ENCODE data around the gene RABGGTB. TPM values are rescaled to one million over a fixed set of nuclear protein-coding genes. Genes with fewer than 3 reads are reported as not detected.

The RABGGTB gene
- total RNA-seq, 6 experiments from 2014 or later = 71.4 to 83.2 (median 73.2) TPM

DNA sequence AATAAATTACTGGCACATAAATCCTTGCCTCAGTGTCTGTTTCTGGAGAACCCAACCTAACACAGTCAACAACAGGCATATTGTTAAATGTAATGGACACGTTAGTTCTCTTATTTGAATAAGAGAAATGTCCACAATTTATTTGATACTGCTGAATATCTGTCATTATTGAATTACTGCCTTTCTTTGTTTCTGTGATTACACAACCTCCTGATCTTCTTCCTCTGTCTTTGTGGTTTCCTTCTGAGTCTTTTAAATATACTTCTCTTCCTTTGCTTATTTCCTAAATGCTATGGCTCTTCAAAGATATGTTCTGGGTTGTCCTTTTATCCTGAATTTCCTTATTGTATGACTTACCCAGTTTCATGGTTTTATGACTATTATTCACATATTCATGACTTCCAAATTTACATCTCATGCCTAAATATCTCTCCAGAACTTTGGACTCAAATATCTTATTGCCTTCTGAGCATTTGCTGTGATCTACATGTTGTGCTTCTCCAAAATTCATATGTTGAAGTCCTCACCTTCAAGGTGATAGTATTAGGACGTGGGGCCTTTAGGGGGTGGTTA lies 50.6 kb downstream of the RABGGTB start:
- Mint-ChIP-seq H3K4me3 (no peak overlapping the region), H3K27ac (no peak overlapping the region), H3K4me1 (ENCODE audit: low read depth) (no peaks in the 10 kb centered on the region), H3K36me3 (ENCODE audit: low read depth) (0 out of 2 replicates have a peak, but pooled peaks cover 5% of the 10 kb centered on the region), H3K27me3 (ENCODE audit: insufficient read depth) (no peaks in the 10 kb centered on the region), H3K9me3 (peaks cover 11% of the 10 kb centered on the region; the same call in 1 of the 2 replicates)
- DNase-seq = no peak
- TF ChIP-seq CTCF (IDR thresholded peaks at IDR 0.05) = no peak

DNA sequence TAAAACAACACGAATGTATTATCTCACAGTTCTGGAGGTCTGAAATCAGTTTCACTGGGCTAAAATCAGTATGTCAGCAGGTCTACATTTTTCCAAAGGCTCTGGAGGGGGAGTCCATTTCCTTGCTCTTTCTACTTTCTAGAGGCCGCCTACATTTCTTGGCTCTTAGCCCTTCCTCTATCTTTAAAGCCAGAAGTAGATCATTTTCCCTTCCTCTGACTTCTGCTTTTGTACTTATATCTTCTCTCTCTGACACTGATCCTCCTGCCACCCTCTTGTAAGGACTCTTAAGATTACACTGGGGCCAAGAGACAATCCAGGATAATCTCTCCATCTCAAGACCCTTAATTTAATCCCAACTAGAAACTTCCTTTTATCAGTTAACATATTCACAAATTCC lies 52.0 kb downstream of the RABGGTB start:
- Mint-ChIP-seq H3K9me3 (peaks cover 6% of the 10 kb centered on the region; the same call in 1 of the 2 replicates), H3K36me3 (ENCODE audit: low read depth) (0 out of 2 replicates have a peak, but pooled peaks cover 2% of the 10 kb centered on the region), H3K27me3 (ENCODE audit: insufficient read depth) (no peaks in the 10 kb centered on the region), H3K27ac (no peak overlapping the region), H3K4me3 (no peak overlapping the region), H3K4me1 (ENCODE audit: low read depth) (no peaks in the 10 kb centered on the region)
- no peak for TF ChIP-seq CTCF (IDR thresholded peaks at IDR 0.05)
- DNase-seq = no peak

DNA sequence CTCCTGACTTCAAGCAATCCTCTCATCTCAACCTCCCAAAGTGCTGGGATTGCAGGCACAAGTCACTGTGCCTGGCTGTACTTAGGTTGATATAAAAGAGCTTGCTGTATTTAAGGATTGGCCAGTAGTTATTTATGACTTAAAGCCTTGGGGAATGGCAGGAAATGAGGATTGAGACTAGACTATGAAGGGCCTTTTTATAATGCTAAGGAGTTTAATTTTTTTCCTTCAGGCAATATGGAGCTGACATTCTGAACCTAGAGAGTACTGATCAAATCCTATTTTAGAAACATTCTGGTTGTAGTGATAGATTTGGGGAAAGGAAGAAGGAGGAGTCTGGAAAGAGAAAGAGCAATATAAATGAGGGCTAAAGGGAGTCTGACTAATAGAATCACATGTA lies 55.4 kb downstream of the RABGGTB start:
- Mint-ChIP-seq H3K4me1 (ENCODE audit: low read depth) (no peaks in the 10 kb centered on the region), H3K4me3 (no peak overlapping the region), H3K27me3 (ENCODE audit: insufficient read depth) (no peaks in the 10 kb centered on the region), H3K36me3 (ENCODE audit: low read depth) (no peaks in the 10 kb centered on the region), H3K27ac (no peak overlapping the region), H3K9me3 (no peaks in the 10 kb centered on the region)
- TF ChIP-seq CTCF (IDR thresholded peaks at IDR 0.05) = no peak
- DNase-seq = no peak

Other genes with a start within 250 kb of the RABGGTB start
- not detected for gene SLC44A5, start 175.1 kb upstream of the RABGGTB start, total RNA-seq (2021; fragmentation: NEBNext Ultra II Directional; extraction: Animal tissue kit (Norgen Biotek cat#: 25700))
- gene ACADM, start 61.5 kb upstream of the RABGGTB start, total RNA-seq (2021; fragmentation: NEBNext Ultra II Directional; extraction: Animal tissue kit (Norgen Biotek cat#: 25700)) = 10 to 100 TPM; 28.9 to 36.1 (median 32.7) TPM
- under 1 TPM in 4 of 6 experiments, not detected in 2; 0.05 to 0.12 (median 0.08) TPM for gene MSH4, start 10.6 kb downstream of the RABGGTB start, total RNA-seq (2021; fragmentation: NEBNext Ultra II Directional; extraction: Animal tissue kit (Norgen Biotek cat#: 25700))
- gene ASB17, start 146.1 kb downstream of the RABGGTB start, total RNA-seq (2021; fragmentation: NEBNext Ultra II Directional; extraction: Animal tissue kit (Norgen Biotek cat#: 25700)) = not detected

All from HFFc6 (cell line).